ENCODE data around the gene SCFD2. TPM values are rescaled to one million over a fixed set of nuclear protein-coding genes. Genes with fewer than 3 reads are reported as not detected.

SCFD2 gene
- polyA plus RNA-seq, 1 donor from 2014 or later: 5.0 TPM

GRCh38 chr4:53150631-53151488 lies 215.0 kb downstream of the SCFD2 start:
- Histone ChIP-seq H3K4me2 (ENCODE audit: low read length) (no peak overlapping the region), H3F3A (ENCODE audit: insufficient read depth, low read length, poor library complexity, severe bottlenecking) (no peaks in the 10 kb centered on the region), H3K79me2 (replicated peaks; ENCODE audit: insufficient read depth, low read length) (no peaks in the 10 kb centered on the region), H3K9ac (ENCODE audit: low read length) (no peak overlapping the region), H3K36me3 (ENCODE audit: insufficient read depth, low read length) (no peaks in the 10 kb centered on the region), H3K9me3 (ENCODE audit: low read length) (peaks cover 4% of the 10 kb centered on the region), H2AFZ (ENCODE audit: low read depth, low read length) (no peak overlapping the region), H3K27ac (ENCODE audit: low read length) (no peak overlapping the region), H4K20me1 (ENCODE audit: insufficient read depth) (no peaks in the 10 kb centered on the region), H3K27me3 (ENCODE audit: insufficient read depth, low read depth, low read length) (no peaks in the 10 kb centered on the region), H3K9me2 (ENCODE audit: insufficient read depth, low read length) (no peaks in the 10 kb centered on the region), H3K4me3 (ENCODE audit: low read length) (no peak overlapping the region)
- TF ChIP-seq EP300 (conservative IDR thresholded peaks at IDR 0.05; ENCODE audit: poor library complexity, severe bottlenecking) (no peak), RAD21 (conservative IDR thresholded peaks at IDR 0.05) (no peak), CTCF (IDR thresholded peaks at IDR 0.05; ENCODE audit: poor library complexity, severe bottlenecking) (no peak), TAF1 (IDR thresholded peaks at IDR 0.05; ENCODE audit: low read depth) (no peak), POLR2AphosphoS5 (IDR thresholded peaks at IDR 0.05) (no peak), EZH2 (IDR thresholded peaks at IDR 0.05; ENCODE audit: borderline replicate concordance, insufficient read depth, low read length, poor library complexity, severe bottlenecking) (no peak), SMC3 (conservative IDR thresholded peaks at IDR 0.05; ENCODE audit: poor library complexity) (no peak), MXI1 (conservative IDR thresholded peaks at IDR 0.05; ENCODE audit: poor library complexity, severe bottlenecking) (no peak)
- TF ChIP-seq, protein P1, sequence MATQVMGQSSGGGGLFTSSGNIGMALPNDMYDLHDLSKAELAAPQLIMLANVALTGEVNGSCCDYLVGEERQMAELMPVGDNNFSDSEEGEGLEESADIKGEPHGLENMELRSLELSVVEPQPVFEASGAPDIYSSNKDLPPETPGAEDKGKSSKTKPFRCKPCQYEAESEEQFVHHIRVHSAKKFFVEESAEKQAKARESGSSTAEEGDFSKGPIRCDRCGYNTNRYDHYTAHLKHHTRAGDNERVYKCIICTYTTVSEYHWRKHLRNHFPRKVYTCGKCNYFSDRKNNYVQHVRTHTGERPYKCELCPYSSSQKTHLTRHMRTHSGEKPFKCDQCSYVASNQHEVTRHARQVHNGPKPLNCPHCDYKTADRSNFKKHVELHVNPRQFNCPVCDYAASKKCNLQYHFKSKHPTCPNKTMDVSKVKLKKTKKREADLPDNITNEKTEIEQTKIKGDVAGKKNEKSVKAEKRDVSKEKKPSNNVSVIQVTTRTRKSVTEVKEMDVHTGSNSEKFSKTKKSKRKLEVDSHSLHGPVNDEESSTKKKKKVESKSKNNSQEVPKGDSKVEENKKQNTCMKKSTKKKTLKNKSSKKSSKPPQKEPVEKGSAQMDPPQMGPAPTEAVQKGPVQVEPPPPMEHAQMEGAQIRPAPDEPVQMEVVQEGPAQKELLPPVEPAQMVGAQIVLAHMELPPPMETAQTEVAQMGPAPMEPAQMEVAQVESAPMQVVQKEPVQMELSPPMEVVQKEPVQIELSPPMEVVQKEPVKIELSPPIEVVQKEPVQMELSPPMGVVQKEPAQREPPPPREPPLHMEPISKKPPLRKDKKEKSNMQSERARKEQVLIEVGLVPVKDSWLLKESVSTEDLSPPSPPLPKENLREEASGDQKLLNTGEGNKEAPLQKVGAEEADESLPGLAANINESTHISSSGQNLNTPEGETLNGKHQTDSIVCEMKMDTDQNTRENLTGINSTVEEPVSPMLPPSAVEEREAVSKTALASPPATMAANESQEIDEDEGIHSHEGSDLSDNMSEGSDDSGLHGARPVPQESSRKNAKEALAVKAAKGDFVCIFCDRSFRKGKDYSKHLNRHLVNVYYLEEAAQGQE (IDR thresholded peaks at IDR 0.05; ENCODE audit: borderline replicate concordance): no peak

DNA sequence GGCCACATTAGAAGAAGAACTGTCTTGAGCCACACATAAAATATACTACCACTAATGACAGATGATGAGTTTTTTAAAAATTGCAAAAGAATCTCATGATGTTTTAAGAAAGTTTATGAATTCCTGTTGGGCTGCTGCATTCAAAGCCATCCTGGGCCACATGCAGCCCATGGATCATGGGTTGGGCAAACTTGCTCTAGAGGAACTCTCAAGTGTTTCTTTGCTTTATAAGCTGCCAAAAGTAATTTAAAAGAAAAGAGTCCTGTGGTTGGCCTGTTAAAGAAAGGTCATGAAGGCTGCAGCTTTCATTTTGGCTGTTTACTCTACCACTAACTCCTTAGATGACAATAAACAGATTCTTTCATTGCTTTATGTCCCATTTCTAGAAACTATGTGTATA lies 218.2 kb downstream of the SCFD2 start:
- no peaks in the 10 kb centered on the region for H3K9me2 ChIP-seq (ENCODE audit: insufficient read depth, low read length)
- H3F3A ChIP-seq (ENCODE audit: insufficient read depth, low read length, poor library complexity, severe bottlenecking): no peaks in the 10 kb centered on the region

More for the DNA sequence above, 218.2 kb downstream of the SCFD2 start:
- no peaks in the 10 kb centered on the region for H4K20me1 ChIP-seq (ENCODE audit: insufficient read depth)
- no peaks in the 10 kb centered on the region for H3K27me3 ChIP-seq (ENCODE audit: insufficient read depth, low read depth, low read length)
- H3K4me2 ChIP-seq (ENCODE audit: low read length): no peak overlapping the region
- H2AFZ ChIP-seq (ENCODE audit: low read depth, low read length): no peak overlapping the region
- H3K4me3 ChIP-seq (ENCODE audit: low read length): no peak overlapping the region
- H3K36me3 ChIP-seq (ENCODE audit: insufficient read depth, low read length): no peaks in the 10 kb centered on the region
- no peak overlapping the region for H3K9ac ChIP-seq (ENCODE audit: low read length)
- H3K9me3 ChIP-seq (ENCODE audit: low read length): no peaks in the 10 kb centered on the region
- TF ChIP-seq CTCF (IDR thresholded peaks at IDR 0.05; ENCODE audit: poor library complexity, severe bottlenecking) (no peak), EP300 (conservative IDR thresholded peaks at IDR 0.05; ENCODE audit: poor library complexity, severe bottlenecking) (no peak), EZH2 (IDR thresholded peaks at IDR 0.05; ENCODE audit: borderline replicate concordance, insufficient read depth, low read length, poor library complexity, severe bottlenecking) (no peak), TAF1 (IDR thresholded peaks at IDR 0.05; ENCODE audit: low read depth) (no peak)
- TF ChIP-seq, protein P1 (IDR thresholded peaks at IDR 0.05; ENCODE audit: borderline replicate concordance): no peak
- H3K79me2 ChIP-seq (replicated peaks; ENCODE audit: insufficient read depth, low read length): no peaks in the 10 kb centered on the region
- H3K27ac ChIP-seq (ENCODE audit: low read length): no peak overlapping the region
